Nephron (organoid): ENCODE measurements around the gene GFPT1.

Experiments
- H3K27ac Mint-ChIP-seq, 3 experiments: 2 replicates each; pipeline ENCODE4 v1.8.0; 2020; ENCODE audit warnings: mixed read lengths in 3 of 3, mild to moderate bottlenecking in 2 of 3, moderate library complexity in 1 of 3
- H3K27me3 Mint-ChIP-seq: 2 replicates; pipeline ENCODE4 v1.8.0; 2021; ENCODE audit warnings: low read depth, mild to moderate bottlenecking, moderate library complexity, mixed read lengths
- H3K36me3 Mint-ChIP-seq: 2 replicates; pipeline ENCODE4 v1.8.0; 2020; ENCODE audit warnings: low read depth, mixed read lengths
- H3K4me1 Mint-ChIP-seq: 2 replicates; pipeline ENCODE4 v1.8.0; 2020; ENCODE audit warnings: mixed read lengths
- H3K4me3 Mint-ChIP-seq, 3 experiments: 2 replicates each; pipeline ENCODE4 v1.8.0; 2020; ENCODE audit warnings: mild to moderate bottlenecking in 3 of 3, mixed read lengths in 3 of 3, moderate library complexity in 2 of 3
- H3K9me3 Mint-ChIP-seq: 2 replicates; pipeline ENCODE4 v1.8.0; 2020; ENCODE audit warnings: mixed read lengths
- CTCF ChIP-seq, 3 experiments: fragments of 200-600 bp; sonication (generic); IDR thresholded peaks; one replicate each; pipeline ENCODE4 v1.5.0; 2021; ENCODE audit warnings: antibody characterized with exemption in 3 of 3; ENCODE audit not compliant: unreplicated experiment in 3 of 3

The GFPT1 gene

GRCh38 chr2:69297216-69297615, 89.8 kb downstream of the GFPT1 start:
- H3K27ac Mint-ChIP-seq: peak overlapping the region in 1 of 3 experiments; percentile 42
- no peak overlapping the region for H3K4me3 Mint-ChIP-seq
- peaks cover 22% of the 10 kb centered on the region for H3K4me1 Mint-ChIP-seq
- H3K9me3 Mint-ChIP-seq: peaks cover 5% of the 10 kb centered on the region
- H3K36me3 Mint-ChIP-seq: no peaks in the 10 kb centered on the region
- H3K27me3 Mint-ChIP-seq: peaks cover 25% of the 10 kb centered on the region
- no peak for TF ChIP-seq CTCF (IDR thresholded peaks at IDR 0.05; ENCODE audit: unreplicated experiment in 3 of 3)

GRCh38 chr2:69296421-69296820, 90.6 kb downstream of the GFPT1 start:
- Mint-ChIP-seq H3K4me3 (no peak overlapping the region), H3K27me3 (peaks cover 25% of the 10 kb centered on the region), H3K27ac (peak overlapping the region in 2 of 3 experiments; percentile 10 to 42), H3K4me1 (peaks cover 30% of the 10 kb centered on the region), H3K36me3 (no peaks in the 10 kb centered on the region), H3K9me3 (peaks cover 5% of the 10 kb centered on the region)
- no peak for TF ChIP-seq CTCF (IDR thresholded peaks at IDR 0.05; ENCODE audit: unreplicated experiment in 3 of 3)

- Mint-ChIP-seq H3K27ac (peak overlapping the region in 2 of 3 experiments; percentile 91 to 93), H3K9me3 (peaks cover 5% of the 10 kb centered on the region), H3K27me3 (peaks cover 6% of the 10 kb centered on the region), H3K4me3 (no peak overlapping the region), H3K4me1 (peaks cover 33% of the 10 kb centered on the region), H3K36me3 (no peaks in the 10 kb centered on the region)
- TF ChIP-seq CTCF (IDR thresholded peaks at IDR 0.05; ENCODE audit: unreplicated experiment in 3 of 3): no peak
Observed at GRCh38 chr2:69292256-69292655, 94.8 kb downstream of the GFPT1 start.

- TF ChIP-seq CTCF (IDR thresholded peaks at IDR 0.05; ENCODE audit: unreplicated experiment in 3 of 3): no peak
- H3K4me3 Mint-ChIP-seq: no peak overlapping the region
- peak overlapping the region; percentile 57 to 93 (median 91) for H3K27ac Mint-ChIP-seq
- peaks cover 4% of the 10 kb centered on the region for H3K27me3 Mint-ChIP-seq
- no peaks in the 10 kb centered on the region for H3K36me3 Mint-ChIP-seq
- peaks cover 33% of the 10 kb centered on the region for H3K4me1 Mint-ChIP-seq
- H3K9me3 Mint-ChIP-seq: peaks cover 5% of the 10 kb centered on the region
Observed at GRCh38 chr2:69291721-69292120, 95.3 kb downstream of the GFPT1 start.

GRCh38 chr2:69291004-69291650, 95.9 kb downstream of the GFPT1 start:
- Mint-ChIP-seq H3K27ac (peak overlapping the region; percentile 57 to 93 (median 91)), H3K36me3 (no peaks in the 10 kb centered on the region), H3K4me1 (peaks cover 35% of the 10 kb centered on the region), H3K4me3 (no peak overlapping the region), H3K9me3 (peaks cover 5% of the 10 kb centered on the region), H3K27me3 (no peaks in the 10 kb centered on the region)
- no peak for TF ChIP-seq CTCF (IDR thresholded peaks at IDR 0.05; ENCODE audit: unreplicated experiment in 3 of 3)

- H3K36me3 Mint-ChIP-seq: no peaks in the 10 kb centered on the region
- peaks cover 39% of the 10 kb centered on the region for H3K4me1 Mint-ChIP-seq
- H3K27me3 Mint-ChIP-seq: no peaks in the 10 kb centered on the region
- TF ChIP-seq CTCF (IDR thresholded peaks at IDR 0.05; ENCODE audit: unreplicated experiment in 3 of 3): no peak
- no peaks in the 10 kb centered on the region for H3K9me3 Mint-ChIP-seq
- H3K27ac Mint-ChIP-seq: no peak overlapping the region
- H3K4me3 Mint-ChIP-seq: no peak overlapping the region
Observed at GRCh38 chr2:69288429-69288828, 98.6 kb downstream of the GFPT1 start.
